ENCODE data around the gene BRDT. TPM values are rescaled to one million over a fixed set of nuclear protein-coding genes. Genes with fewer than 3 reads are reported as not detected.

The BRDT gene
- total and polyA plus RNA-seq, 4 donors = 0.15 TPM; not detected in 3

- Histone ChIP-seq H3K4me3 (no peak overlapping the region), H3K4me1 (ENCODE audit: control insufficient read depth in 5 of 5, insufficient read depth in 5 of 5, low read length in 5 of 5) (peaks cover 0 to 5% (median 3%) of the 10 kb centered on the region in 5 donors), H3K27ac (ENCODE audit: low read depth in 1 of 2, low read length in 1 of 2) (no peak overlapping the region), H3K9ac (ENCODE audit: insufficient read depth in 1 of 2, low read length in 2 of 2) (no peak overlapping the region), H3K27me3 (ENCODE audit: control insufficient read depth in 3 of 3, insufficient read depth in 3 of 3, low read length in 2 of 3) (peaks cover 0 to 6% (median 0%) of the 10 kb centered on the region in 3 donors), H3K36me3 (ENCODE audit: control insufficient read depth in 4 of 4, insufficient read depth in 4 of 4, low read length in 4 of 4) (no peaks in the 10 kb centered on the region), H3K9me3 (ENCODE audit: control insufficient read depth in 4 of 4, insufficient read depth in 3 of 4, low read length in 3 of 4) (no peaks in the 10 kb centered on the region)
- TF ChIP-seq CTCF (IDR thresholded peaks at IDR 0.05; ENCODE audit: control extremely low read depth, extremely low read depth) = no peak
- DNase-seq = no peak
- ATAC-seq (ENCODE audit: insufficient read depth, low FRiP score) = no peak
- WGBS, 2 donors = 80 to 86% methylated on average over 6 of the region's 6 CpGs
Observed at GRCh38 chr1:92031281-92032110, 82.3 kb downstream of the BRDT start.

GRCh38 chr1:92037400-92037799 is 88.2 kb downstream of the BRDT start:
- Histone ChIP-seq H3K9ac (ENCODE audit: insufficient read depth in 1 of 2, low read length in 2 of 2) (no peak overlapping the region), H3K4me3 (no peak overlapping the region), H3K27me3 (ENCODE audit: control insufficient read depth in 3 of 3, insufficient read depth in 3 of 3, low read length in 2 of 3) (no peaks in the 10 kb centered on the region), H3K27ac (ENCODE audit: low read depth in 1 of 2, low read length in 1 of 2) (no peak overlapping the region), H3K36me3 (ENCODE audit: control insufficient read depth in 4 of 4, insufficient read depth in 4 of 4, low read length in 4 of 4) (no peaks in the 10 kb centered on the region), H3K9me3 (ENCODE audit: control insufficient read depth in 4 of 4, insufficient read depth in 3 of 4, low read length in 3 of 4) (no peaks in the 10 kb centered on the region), H3K4me1 (ENCODE audit: control insufficient read depth in 5 of 5, insufficient read depth in 5 of 5, low read length in 5 of 5) (peaks cover 0 to 8% (median 0%) of the 10 kb centered on the region in 5 donors)
- 72 to 89% methylated on average over 6 of the region's 6 CpGs for WGBS, 2 donors
- TF ChIP-seq CTCF (IDR thresholded peaks at IDR 0.05; ENCODE audit: control extremely low read depth, extremely low read depth) = no peak
- DNase-seq (peak; percentile 40 to 61 (median 51)), ATAC-seq (ENCODE audit: insufficient read depth, low FRiP score) (no peak)

- Histone ChIP-seq H3K9me3 (ENCODE audit: control insufficient read depth in 4 of 4, insufficient read depth in 3 of 4, low read length in 3 of 4) (no peaks in the 10 kb centered on the region), H3K27me3 (ENCODE audit: control insufficient read depth in 3 of 3, insufficient read depth in 3 of 3, low read length in 2 of 3) (no peaks in the 10 kb centered on the region)
- WGBS, 2 donors = 90 to 94% methylated on average over 2 of the region's 2 CpGs
Observed at GRCh38 chr1:92038695-92039346, 89.6 kb downstream of the BRDT start.

More at GRCh38 chr1:92038695-92039346, 89.6 kb downstream of the BRDT start:
- Histone ChIP-seq H3K36me3 (ENCODE audit: control insufficient read depth in 4 of 4, insufficient read depth in 4 of 4, low read length in 4 of 4) (no peaks in the 10 kb centered on the region), H3K4me3 (no peak overlapping the region), H3K9ac (ENCODE audit: insufficient read depth in 1 of 2, low read length in 2 of 2) (no peak overlapping the region), H3K27ac (ENCODE audit: low read depth in 1 of 2, low read length in 1 of 2) (no peak overlapping the region), H3K4me1 (ENCODE audit: control insufficient read depth in 5 of 5, insufficient read depth in 5 of 5, low read length in 5 of 5) (peaks cover 0 to 8% (median 0%) of the 10 kb centered on the region in 5 donors)
- TF ChIP-seq CTCF (IDR thresholded peaks at IDR 0.05; ENCODE audit: control extremely low read depth, extremely low read depth) = no peak
- ATAC-seq (ENCODE audit: insufficient read depth, low FRiP score) (no peak), DNase-seq (no peak)

All from lung (tissue), 12 donors.